Endothelial cell (in vitro differentiated cells): ENCODE measurements around the gene ITIH4. TPM values are rescaled to one million over a fixed set of nuclear protein-coding genes. Genes with fewer than 3 reads are reported as not detected.

Experiments
- DNase-seq: peaks from one replicate; pipeline ENCODE4 v3.0.0; 2021; ENCODE audit warnings: low spot score
- H3K27ac Mint-ChIP-seq: one replicate; pipeline ENCODE4 v1.8.0; 2021; ENCODE audit warnings: mixed read lengths, inconsistent platforms; ENCODE audit not compliant: unreplicated experiment
- H3K27me3 Mint-ChIP-seq: one replicate; pipeline ENCODE4 v1.8.0; 2021; ENCODE audit warnings: mild to moderate bottlenecking, moderate library complexity, mixed read lengths, inconsistent platforms; ENCODE audit not compliant: unreplicated experiment
- H3K36me3 Mint-ChIP-seq: one replicate; pipeline ENCODE4 v1.8.0; 2021; ENCODE audit warnings: mild to moderate bottlenecking, low read depth, mixed read lengths, inconsistent platforms; ENCODE audit not compliant: unreplicated experiment
- H3K4me1 Mint-ChIP-seq: one replicate; pipeline ENCODE4 v1.8.0; 2021; ENCODE audit warnings: mild to moderate bottlenecking, mixed read lengths, inconsistent platforms; ENCODE audit not compliant: unreplicated experiment
- H3K4me3 Mint-ChIP-seq: one replicate; pipeline ENCODE4 v1.8.0; 2021; ENCODE audit warnings: mild to moderate bottlenecking, mixed read lengths, inconsistent platforms; ENCODE audit not compliant: unreplicated experiment
- H3K9me3 Mint-ChIP-seq: one replicate; pipeline ENCODE4 v1.8.0; 2021; ENCODE audit warnings: mixed read lengths, inconsistent platforms; ENCODE audit not compliant: unreplicated experiment
- total RNA-seq: library from RNA; stranded (reverse); fragmentation: NEBNext Ultra II Directional; extraction: Animal tissue kit (Norgen Biotek cat#: 25700); gene quantifications from one replicate; pipeline ENCODE4 v1.2.1, GENCODE V29; 2021; ENCODE audit not compliant: unreplicated experiment
- TF ChIP-seq, protein P1 (sequence below): fragments of 200-600 bp; sonication (generic); IDR thresholded peaks from one replicate; pipeline ENCODE4 v1.5.0; 2021; ENCODE audit warnings: antibody characterized with exemption; ENCODE audit not compliant: unreplicated experiment

Gene ITIH4
- total RNA-seq, 1 donor from 2014 or later, result 8.2 TPM

GRCh38 chr3:52787672-52788625 is 42.5 kb downstream of the ITIH4 start:
- Mint-ChIP-seq H3K4me3 (no peak overlapping the region), H3K27me3 (peaks cover 6% of the 10 kb centered on the region), H3K36me3 (no peaks in the 10 kb centered on the region), H3K4me1 (peaks cover 2% of the 10 kb centered on the region), H3K27ac (no peak overlapping the region), H3K9me3 (no peaks in the 10 kb centered on the region)
- TF ChIP-seq, protein P1, sequence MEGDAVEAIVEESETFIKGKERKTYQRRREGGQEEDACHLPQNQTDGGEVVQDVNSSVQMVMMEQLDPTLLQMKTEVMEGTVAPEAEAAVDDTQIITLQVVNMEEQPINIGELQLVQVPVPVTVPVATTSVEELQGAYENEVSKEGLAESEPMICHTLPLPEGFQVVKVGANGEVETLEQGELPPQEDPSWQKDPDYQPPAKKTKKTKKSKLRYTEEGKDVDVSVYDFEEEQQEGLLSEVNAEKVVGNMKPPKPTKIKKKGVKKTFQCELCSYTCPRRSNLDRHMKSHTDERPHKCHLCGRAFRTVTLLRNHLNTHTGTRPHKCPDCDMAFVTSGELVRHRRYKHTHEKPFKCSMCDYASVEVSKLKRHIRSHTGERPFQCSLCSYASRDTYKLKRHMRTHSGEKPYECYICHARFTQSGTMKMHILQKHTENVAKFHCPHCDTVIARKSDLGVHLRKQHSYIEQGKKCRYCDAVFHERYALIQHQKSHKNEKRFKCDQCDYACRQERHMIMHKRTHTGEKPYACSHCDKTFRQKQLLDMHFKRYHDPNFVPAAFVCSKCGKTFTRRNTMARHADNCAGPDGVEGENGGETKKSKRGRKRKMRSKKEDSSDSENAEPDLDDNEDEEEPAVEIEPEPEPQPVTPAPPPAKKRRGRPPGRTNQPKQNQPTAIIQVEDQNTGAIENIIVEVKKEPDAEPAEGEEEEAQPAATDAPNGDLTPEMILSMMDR, result no peak
- DNase-seq, result no peak

GRCh38 chr3:52787246-52787645 is 43.2 kb downstream of the ITIH4 start:
- Mint-ChIP-seq H3K27me3 (peaks cover 4% of the 10 kb centered on the region), H3K27ac (peak overlapping the region; percentile 48), H3K4me1 (peaks cover 4% of the 10 kb centered on the region), H3K36me3 (no peaks in the 10 kb centered on the region), H3K4me3 (no peak overlapping the region), H3K9me3 (no peaks in the 10 kb centered on the region)
- TF ChIP-seq, protein P1, result no peak
- DNase-seq, result no peak

- Mint-ChIP-seq H3K4me1 (peaks cover 6% of the 10 kb centered on the region), H3K4me3 (no peak overlapping the region), H3K27me3 (peaks cover 4% of the 10 kb centered on the region), H3K27ac (peak overlapping the region; percentile 48), H3K36me3 (no peaks in the 10 kb centered on the region), H3K9me3 (no peaks in the 10 kb centered on the region)
- TF ChIP-seq, protein P1, result no peak
- no peak for DNase-seq
Observed at GRCh38 chr3:52786330-52787215, 43.9 kb downstream of the ITIH4 start.

DNA sequence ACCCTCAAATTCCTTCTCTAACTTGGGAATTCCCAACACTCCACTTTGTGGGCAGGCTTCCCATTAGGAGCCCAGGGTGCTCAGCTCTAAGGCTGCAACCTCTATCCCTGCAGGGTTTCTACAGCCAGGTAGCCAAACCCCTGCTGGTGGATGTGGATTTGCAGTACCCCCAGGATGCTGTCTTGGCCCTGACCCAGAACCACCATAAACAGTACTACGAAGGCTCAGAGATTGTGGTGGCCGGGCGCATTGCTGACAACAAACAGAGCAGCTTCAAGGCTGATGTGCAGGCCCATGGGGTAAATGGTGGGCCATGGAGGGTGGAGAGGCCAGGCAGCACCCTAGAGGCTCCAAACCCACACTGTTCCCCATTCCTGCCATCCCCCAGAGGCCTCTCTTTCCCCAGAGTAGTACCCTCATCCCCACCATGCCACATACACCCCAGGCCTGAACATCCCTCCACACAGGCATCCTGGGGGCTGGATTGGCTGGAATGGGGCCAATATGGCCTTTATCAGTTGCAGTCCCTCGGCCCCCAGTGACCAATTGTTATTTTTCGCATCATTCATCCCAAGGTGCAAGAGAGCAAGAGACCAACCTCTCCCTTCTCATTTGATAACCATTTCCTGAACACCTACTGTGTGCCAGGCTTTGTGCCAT is 45.4 kb downstream of the ITIH4 start:
- no peak overlapping the region for H3K27ac Mint-ChIP-seq
- no peak for DNase-seq
- TF ChIP-seq, protein P1, result no peak
- no peaks in the 10 kb centered on the region for H3K9me3 Mint-ChIP-seq
- H3K4me3 Mint-ChIP-seq, result no peak overlapping the region
- H3K36me3 Mint-ChIP-seq, result no peaks in the 10 kb centered on the region
- H3K4me1 Mint-ChIP-seq, result peaks cover 6% of the 10 kb centered on the region
- peaks cover 4% of the 10 kb centered on the region for H3K27me3 Mint-ChIP-seq
